Measurements from ENCODE around the gene RNF2.

DNA sequence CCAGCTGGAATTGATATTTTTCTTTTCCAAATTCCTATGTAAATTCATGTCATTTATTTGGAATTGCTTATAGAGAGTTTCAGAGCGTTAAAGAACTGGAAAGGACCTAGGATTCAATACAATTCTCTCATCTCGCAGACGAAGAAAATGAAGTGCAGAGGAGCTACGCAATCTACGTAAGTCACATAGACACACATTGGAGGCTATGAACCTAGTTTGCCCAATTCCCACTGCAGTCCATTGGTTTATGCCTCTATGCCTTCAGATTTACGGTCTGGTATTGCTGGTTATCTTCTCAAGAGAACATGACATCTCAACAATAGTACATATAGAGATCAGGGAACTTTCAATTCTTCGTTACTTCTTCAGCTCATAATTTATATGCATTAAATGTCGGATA is 971 bp upstream of the RNF2 start:
- TF ChIP-seq EP300 (IDR thresholded peaks at IDR 0.05; ENCODE audit: borderline replicate concordance in 1 of 2, low read depth in 1 of 2, low read length in 1 of 2) (no peak), CTCF (IDR thresholded peaks at IDR 0.05) (no peak), SMC3 (IDR thresholded peaks at IDR 0.05; ENCODE audit: low read depth, low read length) (no peak), YY1 (IDR thresholded peaks at IDR 0.05; ENCODE audit: low read depth) (no peak), POLR2AphosphoS5 (IDR thresholded peaks at IDR 0.05; ENCODE audit: low read depth, low read length) (no peak), RXRA (IDR thresholded peaks at IDR 0.05; ENCODE audit: borderline replicate concordance, low read depth) (no peak)
- TF ChIP-seq, protein P1, sequence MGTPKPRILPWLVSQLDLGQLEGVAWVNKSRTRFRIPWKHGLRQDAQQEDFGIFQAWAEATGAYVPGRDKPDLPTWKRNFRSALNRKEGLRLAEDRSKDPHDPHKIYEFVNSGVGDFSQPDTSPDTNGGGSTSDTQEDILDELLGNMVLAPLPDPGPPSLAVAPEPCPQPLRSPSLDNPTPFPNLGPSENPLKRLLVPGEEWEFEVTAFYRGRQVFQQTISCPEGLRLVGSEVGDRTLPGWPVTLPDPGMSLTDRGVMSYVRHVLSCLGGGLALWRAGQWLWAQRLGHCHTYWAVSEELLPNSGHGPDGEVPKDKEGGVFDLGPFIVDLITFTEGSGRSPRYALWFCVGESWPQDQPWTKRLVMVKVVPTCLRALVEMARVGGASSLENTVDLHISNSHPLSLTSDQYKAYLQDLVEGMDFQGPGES (IDR thresholded peaks at IDR 0.05; ENCODE audit: low read depth, low read length) = no peak
- TF ChIP-seq, protein P2, sequence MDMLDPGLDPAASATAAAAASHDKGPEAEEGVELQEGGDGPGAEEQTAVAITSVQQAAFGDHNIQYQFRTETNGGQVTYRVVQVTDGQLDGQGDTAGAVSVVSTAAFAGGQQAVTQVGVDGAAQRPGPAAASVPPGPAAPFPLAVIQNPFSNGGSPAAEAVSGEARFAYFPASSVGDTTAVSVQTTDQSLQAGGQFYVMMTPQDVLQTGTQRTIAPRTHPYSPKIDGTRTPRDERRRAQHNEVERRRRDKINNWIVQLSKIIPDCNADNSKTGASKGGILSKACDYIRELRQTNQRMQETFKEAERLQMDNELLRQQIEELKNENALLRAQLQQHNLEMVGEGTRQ (IDR thresholded peaks at IDR 0.05; ENCODE audit: borderline replicate concordance, low read depth, low read length) = no peak
- TF ChIP-seq, protein P3, sequence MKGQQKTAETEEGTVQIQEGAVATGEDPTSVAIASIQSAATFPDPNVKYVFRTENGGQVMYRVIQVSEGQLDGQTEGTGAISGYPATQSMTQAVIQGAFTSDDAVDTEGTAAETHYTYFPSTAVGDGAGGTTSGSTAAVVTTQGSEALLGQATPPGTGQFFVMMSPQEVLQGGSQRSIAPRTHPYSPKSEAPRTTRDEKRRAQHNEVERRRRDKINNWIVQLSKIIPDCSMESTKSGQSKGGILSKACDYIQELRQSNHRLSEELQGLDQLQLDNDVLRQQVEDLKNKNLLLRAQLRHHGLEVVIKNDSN (IDR thresholded peaks at IDR 0.05; ENCODE audit: borderline replicate concordance, low read depth) = no peak
